ENCODE measurements around the gene CCDC15.
A peak's percentile ranks its signal among the peaks of the same experiment; 100 is the strongest.

Gene CCDC15

GRCh38 chr11:124917115-124917637 lies 36.8 kb upstream of the CCDC15 start:
- peak; percentile 16 for DNase-seq
- TF ChIP-seq CTCF (IDR thresholded peaks at IDR 0.05; ENCODE audit: borderline replicate concordance, extremely low read depth, low read length, poor library complexity, severe bottlenecking) (no peak), EZH2 (IDR thresholded peaks at IDR 0.05; ENCODE audit: borderline replicate concordance, low read depth, low read length, severe bottlenecking) (no peak)

GRCh38 chr11:124918950-124919349 lies 35.1 kb upstream of the CCDC15 start, which contains the start of gene HEPN1:
HEPN1 (plus strand) TSS chr11:124919250.
- DNase-seq (no peak), ATAC-seq (ENCODE audit: insufficient read depth, low read depth) (no peak)
- H3K9me3 ChIP-seq (ENCODE audit: insufficient read depth, low read length, severe bottlenecking), result no peaks in the 10 kb centered on the region
- H3K9ac ChIP-seq (ENCODE audit: low read depth, low read length), result no peak within 1 kb of the TSS
- no peaks in the 10 kb centered on the region for H3K36me3 ChIP-seq (ENCODE audit: insufficient read depth, low read length)
- H4K20me1 ChIP-seq (ENCODE audit: insufficient read depth, low read length), result no peaks in the 10 kb centered on the region
- no peak within 1 kb of the TSS for H3K4me2 ChIP-seq (ENCODE audit: insufficient read depth, low read length)
- H3K4me3 ChIP-seq (ENCODE audit: low read depth in 1 of 2, low read length in 2 of 2), result no peak within 1 kb of the TSS
- H2AFZ ChIP-seq (ENCODE audit: low read depth, low read length), result no peak within 1 kb of the TSS
- H3K27me3 ChIP-seq (ENCODE audit: insufficient read depth, low read length, poor library complexity), result no peaks in the 10 kb centered on the region
- no peaks in the 10 kb centered on the region for H3K4me1 ChIP-seq (ENCODE audit: insufficient read depth, low read length)
- no peak for TF ChIP-seq CTCF (IDR thresholded peaks at IDR 0.05; ENCODE audit: borderline replicate concordance, extremely low read depth, low read length, poor library complexity, severe bottlenecking)
- no peak for TF ChIP-seq EZH2 (IDR thresholded peaks at IDR 0.05; ENCODE audit: borderline replicate concordance, low read depth, low read length, severe bottlenecking)
- H3K79me2 ChIP-seq (ENCODE audit: insufficient read depth, low read length), result no peaks in the 10 kb centered on the region
- no peak within 1 kb of the TSS for H3K27ac ChIP-seq (ENCODE audit: low read length)

More at GRCh38 chr11:124917115-124917637, 36.8 kb upstream of the CCDC15 start:
- Histone ChIP-seq H3K79me2 (ENCODE audit: insufficient read depth, low read length) (no peaks in the 10 kb centered on the region), H2AFZ (ENCODE audit: low read depth, low read length) (no peak overlapping the region), H3K27ac (ENCODE audit: low read length) (no peak overlapping the region), H4K20me1 (ENCODE audit: insufficient read depth, low read length) (no peaks in the 10 kb centered on the region), H3K27me3 (ENCODE audit: insufficient read depth, low read length, poor library complexity) (no peaks in the 10 kb centered on the region), H3K36me3 (ENCODE audit: insufficient read depth, low read length) (no peaks in the 10 kb centered on the region), H3K9ac (ENCODE audit: low read depth, low read length) (no peak overlapping the region), H3K4me1 (ENCODE audit: insufficient read depth, low read length) (no peaks in the 10 kb centered on the region), H3K9me3 (ENCODE audit: insufficient read depth, low read length, severe bottlenecking) (no peaks in the 10 kb centered on the region), H3K4me3 (ENCODE audit: low read depth in 1 of 2, low read length in 2 of 2) (no peak overlapping the region), H3K4me2 (ENCODE audit: insufficient read depth, low read length) (no peak overlapping the region)
- ATAC-seq (ENCODE audit: insufficient read depth, low read depth), result peak; percentile 54; the same call in 2 of the 3 replicates

GRCh38 chr11:124919898-124920297 lies 34.1 kb upstream of the CCDC15 start:
- TF ChIP-seq CTCF (IDR thresholded peaks at IDR 0.05; ENCODE audit: borderline replicate concordance, extremely low read depth, low read length, poor library complexity, severe bottlenecking) (no peak), EZH2 (IDR thresholded peaks at IDR 0.05; ENCODE audit: borderline replicate concordance, low read depth, low read length, severe bottlenecking) (no peak)
- no peak overlapping the region for H3K27ac ChIP-seq (ENCODE audit: low read length)
- ATAC-seq (ENCODE audit: insufficient read depth, low read depth) (no peak), DNase-seq (no peak)
- no peak overlapping the region for H2AFZ ChIP-seq (ENCODE audit: low read depth, low read length)
- H3K36me3 ChIP-seq (ENCODE audit: insufficient read depth, low read length), result no peaks in the 10 kb centered on the region
- H4K20me1 ChIP-seq (ENCODE audit: insufficient read depth, low read length), result no peaks in the 10 kb centered on the region
- no peaks in the 10 kb centered on the region for H3K79me2 ChIP-seq (ENCODE audit: insufficient read depth, low read length)
- H3K4me2 ChIP-seq (ENCODE audit: insufficient read depth, low read length), result no peak overlapping the region
- no peaks in the 10 kb centered on the region for H3K4me1 ChIP-seq (ENCODE audit: insufficient read depth, low read length)
- no peaks in the 10 kb centered on the region for H3K9me3 ChIP-seq (ENCODE audit: insufficient read depth, low read length, severe bottlenecking)
- H3K27me3 ChIP-seq (ENCODE audit: insufficient read depth, low read length, poor library complexity), result no peaks in the 10 kb centered on the region
- no peak overlapping the region for H3K9ac ChIP-seq (ENCODE audit: low read depth, low read length)
- no peak overlapping the region for H3K4me3 ChIP-seq (ENCODE audit: low read depth in 1 of 2, low read length in 2 of 2)
